Glomerular visceral epithelial cell (primary cell): ENCODE measurements around the gene ENO3.
"Not testable (repeated sequence)": the region's sequence is repeated elsewhere in the genome, so short reads cannot be mapped to it uniquely, and the experiment has no call there.

Experiments
- DNase-seq: peaks from one replicate; pipeline ENCODE4 v3.0.0-alpha.2; 2016; ENCODE audit errors: extremely low spot score

The ENO3 gene

GRCh38 chr17:4950746-4951204 is at the start of gene ENO3:
ENO3 (plus strand) TSS chr17:4951119; CDS start chr17:4951830, 711 bp downstream.
- DNase-seq, result no peak

DNA sequence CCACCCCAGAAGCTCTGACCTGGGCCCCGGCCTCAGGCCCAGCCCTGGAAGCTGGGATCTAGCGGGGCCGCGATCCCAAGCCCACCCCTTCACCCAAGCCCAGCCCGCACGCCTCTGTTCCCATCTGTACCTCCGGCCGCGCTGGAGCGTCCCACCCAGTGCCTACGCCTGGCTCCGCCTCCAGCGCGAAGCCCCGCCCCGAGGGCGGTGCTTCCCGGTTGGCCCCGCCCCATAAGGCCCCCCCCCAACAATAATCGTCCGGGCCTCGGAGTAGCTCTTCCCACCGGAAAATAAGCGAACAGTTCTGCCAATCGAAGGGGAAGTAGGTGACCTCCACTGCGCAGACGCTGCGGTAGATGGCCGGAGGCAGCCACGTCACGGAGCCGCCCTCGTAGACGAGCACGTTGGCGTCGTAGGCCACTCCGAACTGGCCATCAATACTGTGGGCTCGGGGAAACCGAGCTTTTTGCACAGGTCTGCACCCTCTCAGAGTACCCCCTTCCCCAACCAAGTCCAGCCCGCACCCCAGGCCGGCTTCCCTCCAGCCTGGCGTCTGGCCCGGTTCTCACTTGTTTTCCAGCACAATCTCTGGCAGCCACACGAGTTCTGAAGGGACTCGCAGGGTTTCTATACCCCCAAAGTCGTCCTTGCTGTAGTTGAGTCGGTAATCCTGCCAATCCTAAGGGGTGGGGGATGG is 49.1 kb upstream of the ENO3 start:
- DNase-seq, result no peak

DNA sequence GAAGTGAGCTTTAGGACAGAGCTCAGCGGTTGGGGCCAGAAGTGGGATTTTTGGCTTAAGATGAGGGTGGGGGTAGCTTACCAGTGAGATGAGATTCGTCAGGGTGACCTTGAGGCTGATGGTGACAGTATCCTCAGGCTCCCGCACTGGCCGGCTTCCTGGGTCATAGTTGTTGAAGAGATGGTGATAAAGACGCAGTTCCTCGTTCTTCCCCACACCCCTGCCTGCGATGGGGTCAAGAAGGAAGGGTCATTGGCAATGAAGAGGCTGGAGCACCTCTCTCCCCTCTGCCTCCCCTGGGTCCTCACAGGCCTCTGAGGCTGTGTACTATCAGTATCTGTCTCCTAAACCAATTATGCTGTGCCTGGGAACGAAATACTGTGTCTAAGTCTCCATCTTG is 48.4 kb upstream of the ENO3 start:
- no peak for DNase-seq

DNA sequence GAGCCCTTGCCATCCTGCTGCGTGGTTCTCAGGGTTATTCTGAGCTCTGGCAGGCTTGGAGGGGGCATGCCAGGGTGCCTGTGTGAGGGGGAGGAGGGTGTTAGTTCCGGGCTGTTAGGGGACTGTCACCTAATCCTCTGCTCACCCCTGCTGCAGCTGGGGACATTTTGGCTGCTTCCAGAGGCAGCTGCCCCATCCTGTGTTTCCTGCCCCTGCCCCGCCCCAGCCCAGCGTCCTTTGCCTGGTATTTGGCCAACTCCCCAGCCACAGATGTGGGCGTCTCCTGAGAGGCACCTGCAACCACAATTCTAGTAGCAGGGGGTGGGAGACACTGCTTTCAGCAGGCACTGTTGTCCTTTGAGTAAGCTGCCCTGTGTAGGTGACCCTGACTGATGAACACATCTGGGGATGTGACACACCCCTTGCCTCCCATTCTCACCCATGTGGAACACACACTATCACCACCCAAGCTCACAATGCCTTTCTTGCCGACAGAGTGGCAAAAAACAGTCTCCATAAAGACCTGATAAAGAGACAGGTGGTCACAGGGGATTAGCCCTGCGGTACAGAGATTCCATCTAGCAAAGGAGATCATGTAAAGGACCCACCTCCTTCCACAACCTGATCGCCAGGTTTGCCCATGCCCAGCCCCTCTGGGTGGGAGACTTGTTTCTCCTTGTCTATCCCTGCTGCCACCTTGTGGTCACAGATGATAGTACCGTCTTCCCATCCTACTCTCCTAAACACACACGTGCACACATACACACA is 47.7 kb upstream of the ENO3 start, which contains the start of gene CHRNE:
Gene CHRNE, minus strand, starts transcription at position 48 of the 768 bp plus-strand sequence. Its CDS starts 35 bp downstream, at position 13.
- DNase-seq, result peak; percentile 81

- not testable (repeated sequence) for DNase-seq
Measured at GRCh38 chr17:4906642-4907041, 44.3 kb upstream of the ENO3 start.

DNA sequence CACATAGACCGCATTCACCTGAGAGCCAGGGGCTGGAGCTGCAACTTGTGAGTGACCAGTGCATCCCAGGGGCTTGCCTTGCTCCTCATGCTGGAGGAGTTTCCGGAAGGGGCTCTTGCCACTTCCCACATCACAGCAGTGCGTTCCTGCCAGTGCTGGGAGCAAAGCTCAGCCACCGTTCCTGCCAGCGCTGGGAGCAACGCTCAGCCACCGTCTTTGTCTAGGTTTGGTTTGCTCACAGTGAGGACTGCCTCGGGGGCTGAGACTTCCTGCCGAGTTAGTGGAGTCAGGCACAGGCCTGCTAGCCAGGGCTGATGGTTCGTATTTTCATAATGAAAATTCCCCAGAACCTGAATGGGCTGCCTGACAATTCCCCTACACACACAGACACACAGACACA is 42.6 kb upstream of the ENO3 start:
- DNase-seq, result no peak

DNA sequence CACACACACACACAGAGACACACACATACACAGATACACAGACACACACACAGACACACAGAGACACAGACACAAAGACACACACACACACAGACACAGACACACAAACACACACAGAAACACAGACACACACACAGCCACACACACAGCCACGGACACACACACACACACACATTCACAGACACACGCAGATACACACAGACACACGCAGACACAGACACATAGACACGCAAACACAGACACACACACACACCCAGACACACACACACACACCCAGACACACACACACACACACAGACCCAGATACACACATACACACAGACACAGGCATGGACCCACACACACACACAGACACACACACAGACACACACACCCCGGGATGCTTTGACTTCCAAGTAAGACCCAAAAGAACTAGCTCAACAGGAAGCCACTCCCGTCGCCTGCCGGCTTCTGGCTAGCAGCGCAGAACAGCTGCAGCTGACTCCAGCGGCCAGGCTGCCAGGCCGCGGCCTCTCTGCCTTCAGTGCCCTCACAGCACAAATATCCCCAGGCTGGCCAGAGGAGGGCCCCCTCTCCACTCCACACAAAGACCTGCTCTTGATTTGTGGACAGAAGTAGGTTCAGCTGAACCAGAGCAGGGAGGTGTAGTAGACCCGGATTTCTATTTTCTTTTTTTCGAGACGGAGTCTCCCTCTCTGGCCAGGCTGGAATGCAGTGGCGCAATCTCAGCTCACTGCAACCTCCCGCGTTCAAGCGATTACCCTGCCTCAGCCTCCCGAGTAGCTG is 42.0 kb upstream of the ENO3 start:
- DNase-seq, result peak; percentile 96

GRCh38 chr17:4913994-4914393 is 36.9 kb upstream of the ENO3 start:
- DNase-seq, result peak; percentile 22

DNA sequence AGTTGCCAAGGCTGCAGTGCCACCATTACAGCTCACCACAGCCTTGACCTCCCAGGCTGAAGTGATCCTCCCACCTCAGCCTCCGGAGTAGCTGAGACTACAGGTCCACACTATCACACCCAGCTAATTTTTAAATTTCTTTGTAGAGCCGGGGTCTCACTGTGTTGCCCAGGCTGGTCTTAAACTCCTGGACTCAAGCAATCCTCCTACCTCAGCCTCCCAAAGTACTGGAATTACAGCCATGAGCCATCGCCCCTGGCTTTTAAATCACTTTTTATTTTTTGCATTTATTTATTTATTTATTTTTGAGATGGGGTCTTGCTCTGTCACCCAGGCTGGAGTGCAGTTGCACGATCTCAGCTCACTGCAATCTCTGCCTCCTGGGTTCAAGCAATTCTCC is 36.4 kb upstream of the ENO3 start:
- DNase-seq, result not testable (repeated sequence)

GRCh38 chr17:4919511-4920047 is 31.3 kb upstream of the ENO3 start:
- no peak for DNase-seq

DNA sequence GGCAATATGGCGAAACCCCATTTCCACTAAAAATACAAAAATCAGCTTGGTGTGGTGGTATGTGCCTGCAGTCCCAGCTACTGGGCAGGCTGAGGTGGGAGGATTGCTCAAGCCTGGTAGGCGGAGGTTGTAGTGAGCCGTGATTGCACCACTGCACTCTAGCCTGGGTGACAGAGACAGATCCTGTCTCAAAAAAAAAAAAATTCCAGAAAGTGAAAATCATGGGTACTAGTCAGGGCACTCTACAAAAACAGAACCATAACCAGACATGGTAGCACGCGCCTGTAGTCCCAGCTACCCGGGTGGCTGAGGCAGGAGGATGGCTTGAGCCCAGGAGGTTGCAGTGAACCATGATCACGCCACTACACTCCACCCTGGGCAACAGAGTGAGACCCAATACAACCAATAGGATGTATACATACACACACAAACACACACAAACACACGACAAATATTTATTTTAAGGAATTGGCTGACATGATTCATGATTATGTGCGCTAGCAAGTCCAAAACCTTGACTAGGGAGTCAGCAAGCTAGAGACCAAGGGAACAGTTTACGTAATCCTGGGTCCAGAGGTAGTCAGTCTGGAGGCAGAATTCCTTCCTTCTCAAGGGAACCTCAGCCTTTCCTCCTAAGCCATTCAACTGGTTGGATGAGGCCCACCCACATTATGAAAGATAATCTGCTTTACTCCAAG is 30.4 kb upstream of the ENO3 start:
- DNase-seq, result no peak

DNA sequence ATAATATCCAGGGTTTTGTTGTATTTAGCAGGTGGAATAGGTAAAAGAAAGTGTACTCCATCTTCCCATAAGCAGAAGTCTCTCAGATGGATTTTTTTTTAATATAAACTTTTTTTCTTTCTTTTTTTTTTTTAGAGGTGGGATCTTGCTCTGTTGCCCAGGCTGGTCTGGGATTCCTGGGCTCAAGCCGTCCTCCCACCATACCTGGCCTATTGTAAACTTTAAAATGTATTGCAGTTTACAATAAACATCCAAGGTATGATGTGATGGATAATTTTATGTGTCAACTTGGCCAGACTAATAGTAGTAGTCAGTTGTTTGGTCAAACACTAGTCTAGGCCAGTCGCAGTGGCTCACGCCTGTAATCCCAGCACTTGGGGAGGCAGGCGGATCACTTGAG is 29.6 kb upstream of the ENO3 start:
- DNase-seq, result no peak

- DNase-seq, result not testable (repeated sequence)
Measured at GRCh38 chr17:4926577-4927335, 24.2 kb upstream of the ENO3 start.

GRCh38 chr17:4928881-4929280 is 22.0 kb upstream of the ENO3 start:
- no peak for DNase-seq

- DNase-seq, result no peak
Measured at GRCh38 chr17:4931963-4932362, 19.0 kb upstream of the ENO3 start, which contains the start of gene GP1BA. GP1BA (plus strand) TSS chr17:4932277; CDS start chr17:4932605, 328 bp downstream.

- no peak for DNase-seq
Measured at GRCh38 chr17:4932756-4933155, 18.2 kb upstream of the ENO3 start.

GRCh38 chr17:4933646-4934045 is 17.3 kb upstream of the ENO3 start:
- DNase-seq, result no peak

GRCh38 chr17:4934173-4934979 is 16.5 kb upstream of the ENO3 start:
- DNase-seq, result peak; percentile 88

DNA sequence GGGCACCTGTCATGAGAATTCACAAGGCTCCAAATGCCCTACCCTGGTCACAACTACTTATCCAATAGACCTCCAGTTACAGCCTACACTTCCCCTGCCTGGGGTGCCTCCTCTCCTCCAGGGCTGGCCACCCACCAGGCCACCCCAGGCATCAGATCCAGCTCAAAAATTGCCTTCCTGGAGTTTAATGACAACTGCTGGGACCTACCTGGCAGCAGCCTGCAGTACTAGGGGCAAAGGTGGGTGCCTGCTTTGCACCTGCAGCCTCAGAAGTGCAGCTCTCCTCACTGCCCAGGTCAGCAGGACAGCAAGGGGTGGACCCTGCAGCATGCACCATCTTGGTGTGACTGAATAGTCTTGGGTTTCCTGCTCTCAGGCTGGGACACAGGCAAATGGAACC is 15.3 kb upstream of the ENO3 start:
- no peak for DNase-seq

- no peak for DNase-seq
Measured at GRCh38 chr17:4936436-4936835, 14.5 kb upstream of the ENO3 start.
